Renal pelvis (tissue), 4 donors: ENCODE data around the gene CBX8. TPM values are rescaled to one million over a fixed set of nuclear protein-coding genes. Genes with fewer than 3 reads are reported as not detected.

Experiments
- DNase-seq: peaks from one replicate; pipeline ENCODE4 v3.0.0-alpha.2; 2013
- polyA plus RNA-seq, 3 donors: library from polyadenylated mRNA; unstranded; fragments of 120-200 nt; gene quantifications; one replicate each; pipeline ENCODE4 v1.2.1, GENCODE V29; 2013; ENCODE audit not compliant: insufficient read length in 3 of 3

CBX8 gene
- polyA plus RNA-seq, 3 donors: 15.7 to 18.3 (median 15.7) TPM

DNA sequence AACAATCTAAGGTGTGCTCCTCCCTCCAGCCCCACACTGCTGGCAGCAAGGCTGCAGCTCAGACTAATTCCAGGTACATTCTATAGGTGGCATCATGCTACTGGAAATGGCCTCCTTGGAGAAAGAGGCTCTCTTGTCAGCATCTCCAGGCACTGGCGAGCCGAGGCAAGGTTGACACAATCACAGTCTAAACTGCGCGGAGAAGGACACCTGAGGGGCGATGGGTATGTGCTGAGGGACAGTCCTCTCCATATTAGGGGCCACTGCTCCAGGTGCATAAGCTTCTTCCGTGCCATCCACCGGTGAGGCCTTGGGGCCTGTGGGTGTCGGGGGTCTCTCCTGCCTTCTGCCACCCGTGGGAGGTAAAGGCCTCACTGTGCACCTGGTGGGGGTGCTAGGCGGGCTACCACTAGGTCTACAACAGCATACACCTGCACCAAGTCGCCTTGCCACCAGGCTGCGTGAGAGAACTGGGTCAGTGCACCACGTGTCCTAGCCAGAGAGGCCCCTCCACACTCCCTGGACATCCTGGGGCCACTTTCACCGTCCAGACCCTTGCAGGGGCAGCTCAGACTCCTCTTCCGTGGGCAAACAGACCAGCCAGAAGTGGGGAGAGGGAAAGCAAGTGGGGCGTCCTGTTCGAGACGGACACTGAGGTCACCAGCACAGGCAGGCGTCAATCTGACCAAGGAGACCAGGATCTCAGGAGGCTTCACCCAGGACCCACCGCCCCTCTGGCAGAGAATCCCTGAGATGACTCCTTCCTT lies 12.1 kb upstream of the CBX8 start:
- DNase-seq: no peak

DNA sequence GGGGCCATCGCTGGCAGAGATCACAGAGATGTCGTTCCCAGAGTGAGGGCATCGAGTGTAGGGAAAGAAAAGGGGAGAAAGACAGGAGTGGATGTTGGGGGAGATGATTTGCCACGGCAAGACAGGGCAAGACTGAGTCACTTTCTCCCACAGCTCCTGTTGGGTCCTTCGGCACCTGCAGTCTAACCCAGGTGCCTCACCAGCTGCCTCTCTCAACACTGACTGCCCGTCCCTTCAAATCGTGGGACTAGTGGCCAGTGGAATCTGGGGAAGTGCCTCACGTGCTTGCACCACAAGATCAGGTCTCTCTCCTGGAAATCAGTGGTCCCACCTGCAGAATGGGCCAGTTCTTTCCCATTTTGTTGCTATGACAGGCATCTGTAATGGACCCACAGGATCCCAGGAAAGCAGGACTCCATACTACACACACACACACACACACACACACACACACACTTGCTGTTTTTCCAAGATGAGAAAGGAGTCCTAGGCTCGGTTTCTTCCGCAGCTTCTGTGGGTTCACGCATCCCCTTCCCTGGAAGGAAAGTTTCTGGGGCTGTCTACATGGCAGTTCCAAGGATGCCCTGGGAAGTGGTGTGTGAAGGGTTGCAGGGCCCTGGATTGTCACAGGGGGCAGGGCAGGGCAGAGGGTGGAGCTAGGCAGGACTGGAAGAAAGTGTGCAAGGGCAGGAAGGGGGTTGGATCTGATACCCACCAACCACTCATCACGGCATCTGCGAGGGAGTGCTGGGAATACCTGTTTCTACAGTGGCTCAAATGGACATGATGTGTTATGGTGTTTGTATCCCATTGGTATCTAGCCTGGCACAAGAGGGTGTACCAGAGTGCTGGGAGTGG lies 10.2 kb upstream of the CBX8 start:
- DNase-seq: no peak

- no peak for DNase-seq
Measured at GRCh38 chr17:79806446-79806760, 9.5 kb upstream of the CBX8 start.

- DNase-seq: no peak
Measured at GRCh38 chr17:79804856-79805696, 8.2 kb upstream of the CBX8 start.

- DNase-seq: no peak
Measured at GRCh38 chr17:79803997-79804855, 7.3 kb upstream of the CBX8 start.

GRCh38 chr17:79803421-79803996 lies 6.6 kb upstream of the CBX8 start:
- DNase-seq: no peak

- no peak for DNase-seq
Measured at GRCh38 chr17:79802736-79803420, 6.0 kb upstream of the CBX8 start.

DNA sequence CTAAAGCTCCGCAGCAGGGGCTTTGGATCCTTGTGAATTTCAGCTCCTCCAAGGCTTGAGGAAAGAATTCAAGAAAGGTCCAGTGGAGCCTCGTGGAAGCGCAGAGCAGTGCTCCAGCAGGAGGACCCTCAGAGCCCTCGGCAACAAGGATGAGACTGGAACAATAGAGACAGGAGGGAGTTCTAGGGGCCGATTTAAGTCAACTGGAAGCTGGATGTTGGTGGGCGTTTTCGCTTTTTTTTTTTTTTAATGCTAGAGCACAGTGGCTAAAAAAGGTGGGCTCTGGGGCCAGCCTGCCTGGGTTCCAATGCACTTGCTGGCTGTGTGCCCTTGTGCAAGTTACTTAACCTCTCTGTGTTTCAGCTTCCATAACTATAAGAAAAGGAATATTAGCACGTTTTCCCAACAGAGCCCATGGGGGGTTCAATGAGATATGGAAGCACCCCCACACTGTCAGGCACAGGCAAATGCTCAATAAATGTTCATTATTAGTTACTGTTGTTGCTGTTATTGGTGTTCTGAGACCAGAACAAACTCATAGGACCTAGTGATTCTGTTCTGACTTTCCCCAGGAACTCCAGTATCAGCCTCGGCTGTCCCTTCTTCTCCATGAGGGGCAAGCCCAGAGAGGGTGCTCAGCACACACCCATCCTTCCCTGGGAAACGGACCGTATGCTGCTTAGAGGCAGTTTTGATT lies 5.3 kb upstream of the CBX8 start:
- no peak for DNase-seq

- no peak for DNase-seq
Measured at GRCh38 chr17:79801156-79802038, 4.5 kb upstream of the CBX8 start.

GRCh38 chr17:79800325-79801155 lies 3.7 kb upstream of the CBX8 start:
- no peak for DNase-seq

DNA sequence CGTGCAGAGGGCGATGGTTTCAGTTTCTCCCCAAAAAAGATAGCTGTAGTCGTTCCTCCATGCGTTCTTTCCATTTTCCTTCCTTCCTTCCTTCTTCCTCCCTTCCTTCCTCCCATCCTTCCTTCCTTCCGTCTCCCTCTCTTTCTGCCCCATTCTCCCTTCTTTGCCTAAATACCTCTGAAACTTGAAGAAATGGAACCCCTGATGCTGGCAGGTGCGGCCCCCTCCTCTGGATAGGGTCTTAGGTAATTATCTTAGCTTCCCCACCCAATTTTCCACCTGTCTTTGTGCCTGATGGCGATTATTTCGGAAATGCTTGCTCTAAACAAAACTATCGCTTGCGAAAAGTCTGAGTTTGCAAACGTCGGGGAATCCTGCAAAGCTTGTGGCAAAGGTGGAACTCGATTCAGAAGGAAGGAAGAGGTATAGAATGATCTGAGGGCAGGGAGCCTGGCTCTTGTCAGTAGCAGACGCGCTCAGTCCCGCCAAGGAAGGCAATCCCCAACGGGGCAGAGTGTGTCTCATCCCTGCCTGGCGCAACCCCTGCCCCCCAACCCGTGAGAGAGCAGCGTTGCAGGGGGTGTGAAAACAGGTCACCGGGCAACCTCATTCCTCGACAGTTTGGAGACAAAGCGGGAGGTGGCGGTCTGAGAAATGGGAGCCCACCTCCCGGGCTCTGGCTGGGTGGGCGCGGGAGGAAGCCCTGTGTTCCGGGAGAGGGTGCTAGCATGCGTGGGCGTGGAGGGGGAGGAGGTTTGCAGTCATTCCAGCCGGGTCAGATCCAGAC lies 2.9 kb upstream of the CBX8 start:
- DNase-seq: no peak

DNA sequence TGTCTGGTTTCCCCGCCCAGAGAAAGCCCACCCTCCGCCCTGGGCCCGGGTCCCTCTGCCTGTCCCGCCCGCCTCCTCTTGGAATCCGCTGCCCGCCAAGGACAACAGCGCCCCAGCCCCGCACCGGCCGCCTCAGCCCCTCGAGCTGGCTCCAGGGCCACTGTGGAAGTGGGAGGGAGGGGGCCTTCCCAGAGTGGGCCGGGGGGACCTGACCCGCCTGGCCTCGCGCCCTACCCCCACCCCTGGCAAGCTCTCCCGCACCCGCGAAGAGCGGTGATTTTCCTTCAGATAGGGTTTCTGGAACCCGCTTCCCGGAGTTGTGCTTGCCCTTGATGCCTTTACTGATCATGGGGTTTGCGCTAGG lies 2.3 kb upstream of the CBX8 start:
- no peak for DNase-seq

- no peak for DNase-seq
Measured at GRCh38 chr17:79798299-79799173, 1.7 kb upstream of the CBX8 start.

DNA sequence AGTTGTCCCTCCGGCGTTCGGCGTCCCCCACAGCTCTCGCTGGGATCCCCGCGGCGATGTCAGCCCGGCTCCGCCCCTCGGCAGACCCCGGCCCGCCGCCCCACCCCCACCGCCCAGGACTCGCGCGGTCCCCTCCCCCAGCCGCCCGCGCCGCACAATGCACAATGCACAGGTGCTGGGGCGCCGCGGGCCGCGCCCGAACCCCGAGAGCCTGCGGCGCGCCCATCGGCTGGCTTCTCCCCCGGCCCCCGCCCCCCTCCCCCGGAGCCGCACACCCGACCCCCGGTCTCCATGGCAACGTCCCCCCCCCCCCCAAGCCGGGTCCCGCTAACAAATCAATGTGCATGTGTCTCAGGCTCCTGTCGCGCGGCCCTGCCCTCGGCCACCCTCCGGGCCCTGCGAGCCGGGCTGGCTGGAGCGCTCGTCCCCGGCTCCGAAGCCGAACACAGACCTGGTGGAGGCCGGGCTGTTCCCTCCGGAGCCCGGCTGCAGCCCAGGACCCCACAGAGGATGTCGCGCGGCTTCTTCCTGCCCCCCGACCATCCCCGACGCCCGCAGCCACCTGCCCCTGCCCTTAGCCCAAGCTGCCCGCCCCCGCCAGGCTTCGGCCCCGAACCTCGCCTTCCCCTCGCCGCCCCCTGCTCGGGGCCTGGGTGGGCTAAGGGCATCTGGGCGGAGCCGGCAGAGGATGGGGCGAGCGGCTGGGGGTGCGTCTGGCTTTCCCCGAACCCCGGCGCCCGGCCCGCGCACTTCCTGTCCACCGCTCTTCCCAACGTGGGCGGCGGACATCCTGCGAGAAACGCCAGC lies 818 bp upstream of the CBX8 start:
- DNase-seq: no peak

- no peak for DNase-seq
Measured at GRCh38 chr17:79796444-79796762, 474 bp downstream of the CBX8 start.
